Right ventricle myocardium superior (tissue), 1 donor: ENCODE results near the gene OPRD1. TPM values are rescaled to one million over a fixed set of nuclear protein-coding genes. Genes with fewer than 3 reads are reported as not detected.

Experiments used
- total RNA-seq: library from RNA; stranded (reverse); fragmentation: NEBNext Ultra II Directional; extraction: Animal tissue kit (Norgen Biotek cat#: 25700); gene quantifications from one replicate; pipeline ENCODE4 v1.2.1, GENCODE V29; 2021
- donor health status: DM: no; HTN: yes; CAD: no; lungs with severe emphysema.

The OPRD1 gene
- total RNA-seq, 1 donor from 2014 or later, result not detected

Other genes with a start within 250 kb of the OPRD1 start
- gene RAB42, start 219.9 kb upstream of the OPRD1 start, total RNA-seq, result 1.4 TPM
- 27.4 TPM for gene TAF12, start 169.1 kb upstream of the OPRD1 start, total RNA-seq
- gene RNU11, start 163.6 kb upstream of the OPRD1 start, total RNA-seq, result not detected
- 4.9 TPM for gene GMEB1, start 143.4 kb upstream of the OPRD1 start, total RNA-seq
- gene YTHDF2, start 75.2 kb upstream of the OPRD1 start, total RNA-seq, result 31.3 TPM
- 24.0 TPM for gene EPB41, start 102.4 kb downstream of the OPRD1 start, total RNA-seq